ENCODE data around the gene TNP1.

The TNP1 gene

GRCh38 chr2:216837740-216838139 is 22.1 kb downstream of the TNP1 start:
- no peak for DNase-seq

DNA sequence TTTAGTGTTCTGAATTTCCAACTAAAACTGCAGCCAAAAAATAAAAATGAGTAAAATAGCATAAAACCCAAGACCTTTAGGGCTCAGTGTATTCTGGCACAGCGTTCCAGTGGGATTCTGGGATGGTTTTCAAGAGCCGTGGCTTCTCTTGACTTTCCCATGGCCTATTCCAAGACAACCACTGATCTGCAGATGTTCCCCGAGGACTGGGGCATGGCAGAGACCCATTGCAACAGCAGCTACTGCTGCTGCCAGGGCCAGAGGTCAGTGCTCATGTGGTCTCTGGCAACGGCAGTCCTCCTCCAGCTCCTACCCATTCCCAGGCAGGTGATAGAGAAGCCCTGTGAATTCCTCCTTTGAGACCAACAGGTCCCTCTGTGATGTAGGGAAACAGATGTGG is 26.8 kb downstream of the TNP1 start:
- no peak for DNase-seq

- no peak for DNase-seq
These were observed 29.5 kb downstream of the TNP1 start for GRCh38 chr2:216830346-216830745.

DNA sequence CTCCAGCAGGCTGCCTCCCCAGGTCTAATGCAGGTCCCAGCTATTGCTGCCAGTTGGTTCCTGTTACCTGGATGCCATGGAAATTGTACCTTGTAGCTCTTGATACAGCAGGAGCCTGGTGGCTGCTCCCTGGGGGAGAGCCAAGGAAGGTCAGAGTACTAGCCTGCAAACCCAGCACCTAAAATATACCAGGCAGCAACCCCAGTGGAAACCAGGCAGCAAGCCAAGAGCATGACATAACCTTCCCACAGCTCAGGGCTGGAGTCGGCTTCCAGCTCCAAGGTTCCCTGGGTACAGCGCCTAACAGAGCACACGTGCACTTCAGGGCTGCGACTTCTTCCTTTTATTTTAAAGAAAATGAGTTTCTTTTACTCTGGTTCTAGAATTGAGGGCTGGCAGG is 30.3 kb downstream of the TNP1 start:
- DNase-seq: no peak

DNA sequence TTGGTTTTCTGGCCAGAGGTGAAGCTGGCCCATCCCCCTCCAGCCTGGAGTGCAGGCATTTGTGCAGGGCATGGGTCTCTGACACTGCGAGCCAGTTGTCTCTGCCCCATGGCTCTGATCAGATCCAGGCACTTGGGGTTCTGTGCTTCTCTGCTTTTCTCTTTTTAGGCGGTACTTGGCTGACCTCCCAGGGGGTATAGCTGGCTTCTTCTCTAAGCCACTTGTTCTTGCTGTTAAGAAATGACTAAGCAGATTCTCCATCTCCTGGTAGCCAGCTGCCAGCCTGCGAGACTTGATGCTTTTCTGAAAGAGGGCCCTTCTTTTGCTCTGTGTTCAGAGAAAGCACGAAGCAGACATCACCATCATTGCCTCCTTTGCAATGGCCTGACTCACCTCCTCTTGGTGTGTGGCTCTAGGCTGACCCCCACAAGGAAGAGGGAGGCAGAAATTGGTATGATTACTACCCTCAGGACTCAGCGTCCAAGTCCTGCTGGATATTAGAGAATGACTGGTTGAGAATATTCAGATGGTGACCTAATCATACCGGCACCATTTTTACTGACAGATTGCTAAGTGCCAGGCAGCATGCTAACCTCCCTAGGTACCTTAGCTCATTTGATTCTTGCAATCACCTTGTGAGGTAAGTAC is 32.7 kb downstream of the TNP1 start:
- DNase-seq: no peak

DNA sequence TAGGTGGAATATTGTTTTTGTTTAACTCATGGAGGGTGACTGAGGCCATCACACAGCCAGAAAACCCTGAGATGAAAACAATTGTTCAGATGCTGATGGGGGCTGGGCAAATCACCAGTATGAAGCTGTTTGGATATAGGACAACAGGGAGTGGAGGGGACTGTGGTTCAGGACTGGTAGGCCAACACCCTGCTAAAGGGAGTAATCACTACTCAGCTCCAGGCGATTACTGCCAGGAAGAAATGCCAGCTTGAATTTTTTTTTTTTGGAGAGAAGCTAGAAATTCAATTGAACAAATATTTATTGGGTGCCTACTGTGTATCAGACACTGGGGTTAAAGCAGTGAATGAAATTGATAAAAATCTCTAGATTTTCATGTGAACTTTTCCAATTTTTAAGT is 37.4 kb downstream of the TNP1 start:
- DNase-seq: no peak

DNA sequence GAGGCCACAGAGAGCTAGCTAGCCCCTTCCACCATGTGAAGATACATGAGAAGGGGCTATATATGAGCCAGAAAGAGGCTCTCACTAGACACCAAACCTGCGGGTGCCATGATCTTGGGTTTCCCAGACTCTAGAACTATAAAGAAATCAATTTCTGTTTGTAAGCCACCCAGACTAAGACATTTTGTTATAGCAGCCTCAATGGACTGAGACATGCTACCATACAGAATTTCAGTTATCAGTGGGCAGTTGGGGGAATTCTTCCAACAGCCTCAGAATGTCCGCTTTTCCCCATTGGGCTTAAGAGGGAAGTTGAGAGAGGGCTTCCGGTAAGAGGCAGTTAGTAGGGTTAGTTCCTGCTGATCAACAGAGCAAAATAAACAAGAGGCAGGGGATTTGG is 39.2 kb downstream of the TNP1 start:
- DNase-seq: no peak

- DNase-seq: no peak
These were observed 40.1 kb downstream of the TNP1 start for GRCh38 chr2:216819766-216820165.

DNA sequence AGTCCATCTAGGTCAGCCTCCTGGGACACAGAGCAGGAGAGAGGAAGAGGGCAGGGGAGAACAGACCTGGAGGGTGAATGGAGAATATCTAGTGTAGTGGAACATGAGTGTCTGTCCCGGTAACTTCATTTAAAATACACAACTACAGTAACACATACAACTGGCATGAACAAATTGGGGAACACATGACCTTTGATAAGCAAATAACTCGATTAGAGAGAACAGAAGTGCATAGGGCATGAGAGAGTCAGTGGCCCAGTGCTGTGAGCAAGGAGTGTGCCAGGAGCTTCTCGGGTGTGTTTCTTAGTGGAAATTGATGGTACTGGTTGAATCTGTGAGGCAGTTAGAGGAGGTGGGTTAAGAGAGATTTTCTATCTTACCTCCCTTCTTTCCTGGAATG is 40.8 kb downstream of the TNP1 start:
- DNase-seq: no peak

DNA sequence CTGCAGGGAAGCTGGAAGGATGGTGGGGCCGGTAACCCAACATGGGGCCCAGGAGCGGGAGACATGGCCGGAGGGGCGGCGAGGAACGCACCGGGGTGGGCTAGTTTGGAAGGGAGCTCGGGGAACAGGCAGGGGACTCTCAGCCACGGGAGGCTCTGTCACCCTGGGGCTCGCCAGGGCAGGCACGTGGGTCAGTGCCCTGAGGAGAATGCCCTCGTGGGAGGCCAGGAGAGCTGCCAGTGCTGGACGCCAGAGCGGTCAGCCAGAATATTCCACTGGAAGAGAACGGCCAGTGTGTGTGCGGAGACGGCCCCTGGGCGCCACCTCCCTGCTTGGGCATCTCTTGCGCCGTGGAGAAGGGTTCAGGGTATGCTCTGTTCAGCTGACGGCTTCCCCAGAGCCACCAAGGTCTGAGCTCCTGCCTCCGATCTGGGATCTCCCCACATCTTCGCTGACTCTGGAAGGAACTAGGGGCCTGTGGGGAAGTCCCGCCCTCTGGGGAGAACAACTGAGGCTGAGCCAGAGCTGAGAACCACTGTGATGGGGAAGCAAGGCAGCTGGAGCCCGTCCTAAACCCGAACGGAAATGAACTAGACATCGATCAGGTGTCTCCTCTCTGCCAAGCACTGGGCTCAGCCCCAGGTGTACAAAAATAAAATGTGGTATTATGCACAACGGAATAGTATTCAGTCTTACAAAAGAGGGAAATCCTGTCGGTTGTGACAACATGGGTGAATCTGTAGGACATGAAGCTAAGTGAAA is 49.3 kb downstream of the TNP1 start:
- DNase-seq: no peak
